IPS DF 4.7 (cell line): ENCODE data around the gene OR1F1.
"Not testable (repeated sequence)": the region's sequence is repeated elsewhere in the genome, so short reads cannot be mapped to it uniquely, and the experiment has no call there.

Source experiments
- DNase-seq: peaks from one replicate; pipeline ENCODE4 v3.0.0-alpha.2; 2013; ENCODE audit warnings: low spot score; ENCODE audit errors: extremely low read depth

OR1F1 gene

DNA sequence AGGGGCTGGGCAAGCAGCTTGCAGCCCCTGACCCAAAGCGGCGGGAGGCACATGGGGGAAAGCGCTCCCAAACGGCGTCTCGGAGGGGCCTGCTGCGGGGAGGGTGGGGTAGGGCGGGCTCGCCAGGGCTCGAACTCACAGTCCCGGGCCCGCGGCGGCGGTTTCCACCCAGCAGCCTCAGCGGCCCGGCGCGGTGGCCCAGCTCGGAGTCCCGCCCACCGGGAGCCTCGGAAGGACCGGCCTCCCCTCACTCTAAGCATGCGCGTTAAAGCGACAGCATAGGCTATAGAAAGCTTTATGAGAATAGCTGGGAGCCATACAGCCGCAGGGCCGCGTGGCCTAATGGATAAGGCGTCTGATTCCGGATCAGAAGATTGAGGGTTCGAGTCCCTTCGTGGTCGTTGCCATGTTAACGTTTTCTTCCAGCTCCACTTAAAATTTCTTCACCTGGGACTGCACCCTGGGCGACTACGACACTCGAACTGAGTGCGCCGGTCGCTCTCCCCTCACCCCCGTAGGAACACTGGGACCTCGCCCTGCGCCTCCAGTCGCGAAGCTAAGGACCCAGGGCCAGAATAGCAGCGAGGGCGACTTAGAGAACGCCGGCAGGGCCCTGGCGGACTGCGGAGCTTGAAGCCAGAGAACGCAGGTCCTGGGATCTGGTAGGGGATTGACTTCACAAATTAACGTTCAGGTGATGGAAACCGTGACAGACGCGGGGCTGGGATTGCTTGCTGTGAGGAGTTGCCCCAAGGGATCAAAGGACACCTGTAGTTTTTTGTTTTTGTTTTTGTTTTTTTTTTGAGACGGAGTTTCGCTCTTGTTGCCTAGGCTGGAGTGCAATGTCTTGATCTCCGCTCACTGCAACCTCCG lies 37.4 kb upstream of the OR1F1 start:
- no peak for DNase-seq

- DNase-seq: no peak
These were observed 36.1 kb upstream of the OR1F1 start for GRCh38 chr16:3152027-3152276.

- no peak for DNase-seq
These were observed 35.6 kb upstream of the OR1F1 start for GRCh38 chr16:3152277-3152990.

DNA sequence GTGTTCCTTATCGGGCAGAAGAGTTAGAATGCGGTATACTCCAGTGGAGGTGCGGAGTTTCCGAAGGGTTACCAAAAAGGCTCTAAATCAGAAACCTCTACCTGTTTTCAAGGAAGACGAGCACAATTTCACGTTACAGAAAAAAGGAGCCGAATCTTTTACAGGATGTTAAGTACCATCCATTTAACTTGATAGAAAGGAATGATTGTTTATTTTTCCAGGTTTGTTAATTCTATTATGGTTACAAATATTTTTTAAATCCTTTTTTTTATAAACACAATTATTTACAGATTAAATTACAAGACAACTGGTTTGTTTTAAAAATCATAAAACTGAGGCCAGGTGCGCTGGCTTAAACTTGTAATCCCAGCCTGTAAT lies 35.0 kb upstream of the OR1F1 start:
- DNase-seq: no peak

DNA sequence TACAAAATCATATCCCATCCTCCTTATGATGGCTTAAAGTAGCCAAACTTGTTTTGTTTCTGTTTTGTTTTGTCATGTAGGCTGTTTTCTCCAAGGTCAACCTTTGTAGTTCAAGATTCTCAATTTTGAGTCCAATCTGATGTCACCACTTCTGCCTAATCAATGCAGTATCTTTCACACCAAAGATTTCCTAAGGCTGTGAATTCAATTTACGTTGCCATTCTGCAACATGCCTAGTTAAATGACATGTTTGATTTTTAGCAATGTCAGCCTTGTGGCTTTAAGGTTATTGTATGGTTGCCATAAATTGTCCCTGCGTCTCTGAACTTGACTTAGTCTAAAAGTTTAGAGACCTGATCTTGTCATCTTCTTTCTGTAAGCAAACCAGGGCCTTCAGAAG lies 32.8 kb upstream of the OR1F1 start:
- DNase-seq: no peak

DNA sequence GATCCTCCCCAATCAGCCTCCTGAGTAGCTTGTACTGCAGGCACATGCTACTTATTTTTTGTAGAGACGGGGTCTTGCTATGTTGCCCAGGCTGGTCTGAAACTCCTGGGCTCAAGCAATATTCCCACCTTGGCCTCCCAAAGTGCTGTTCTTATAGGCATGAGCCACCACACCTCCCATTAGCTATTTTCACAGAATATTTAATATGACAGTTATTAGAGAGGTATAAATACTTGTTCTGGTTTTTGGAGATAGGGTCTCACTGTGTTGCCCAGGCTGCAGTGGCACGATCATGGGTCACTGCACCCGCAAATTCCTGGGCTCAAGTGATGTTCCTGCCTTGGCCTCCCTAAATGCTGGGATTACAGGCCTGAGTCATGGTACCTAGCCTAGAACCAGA lies 32.0 kb upstream of the OR1F1 start:
- no peak for DNase-seq

- DNase-seq: no peak
These were observed 30.6 kb upstream of the OR1F1 start for GRCh38 chr16:3157229-3158025.

DNA sequence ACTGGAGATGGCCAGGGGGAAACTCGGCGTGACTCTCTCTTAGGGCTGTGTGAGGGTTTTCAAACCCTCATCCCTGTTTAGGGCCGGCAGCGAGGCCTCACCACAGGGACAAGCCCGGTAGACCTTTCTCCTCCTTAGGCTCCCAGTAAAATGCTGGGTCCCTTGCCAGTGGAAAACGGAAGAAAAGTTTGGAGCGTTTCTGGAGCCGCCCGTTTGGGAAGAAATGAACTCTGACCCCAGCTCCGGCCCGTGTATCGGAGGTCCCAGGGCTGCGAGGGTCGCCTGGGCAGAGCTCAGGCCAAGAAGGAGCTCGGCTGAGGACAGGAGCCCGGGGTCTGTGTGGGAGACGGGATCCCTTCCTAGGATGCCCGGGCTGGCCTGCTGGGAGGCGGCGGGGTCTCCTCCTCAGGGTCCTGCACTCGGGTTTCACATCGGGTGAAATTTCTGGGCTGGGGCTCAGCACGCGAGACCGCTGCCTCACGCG lies 29.9 kb upstream of the OR1F1 start:
- no peak for DNase-seq

GRCh38 chr16:3158510-3159314 lies 29.3 kb upstream of the OR1F1 start:
- DNase-seq: no peak

DNA sequence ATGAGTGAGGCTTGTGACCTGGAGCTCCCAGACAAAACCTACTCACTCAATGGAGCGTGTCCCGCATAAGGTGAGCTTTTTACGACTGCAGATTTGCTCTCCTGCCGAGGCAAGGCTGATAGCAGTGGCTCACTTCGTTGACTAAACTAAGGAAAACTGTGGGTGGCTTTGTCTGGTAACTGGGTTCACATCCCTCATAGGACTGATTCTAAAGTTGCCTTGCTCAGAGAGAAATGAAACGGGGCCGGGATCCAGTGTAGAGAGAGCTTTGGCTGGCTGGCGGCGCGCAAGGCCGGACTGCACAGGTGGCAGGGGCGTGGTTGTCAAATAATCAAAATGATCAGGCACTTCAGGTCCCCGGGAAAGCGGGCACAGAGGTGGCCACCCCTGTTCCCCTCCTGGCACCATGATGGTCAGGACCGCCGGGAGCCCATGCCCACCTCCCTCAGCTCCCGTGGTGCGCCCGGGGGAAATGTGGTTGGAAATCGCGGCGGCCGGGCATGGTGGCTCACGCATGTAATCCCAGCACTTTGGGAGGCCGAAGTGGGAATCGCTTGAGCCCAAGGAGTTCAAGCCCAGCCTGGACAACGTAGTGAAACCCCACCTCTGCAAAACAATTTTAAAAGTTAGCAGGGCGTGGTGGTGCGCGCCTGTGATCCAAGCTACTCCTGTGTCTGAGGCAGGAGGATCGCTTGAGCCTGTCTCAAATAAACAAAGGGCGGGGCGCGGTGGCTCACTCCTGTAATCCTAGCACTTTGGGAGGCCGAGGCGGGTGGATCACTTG lies 26.6 kb upstream of the OR1F1 start:
- no peak for DNase-seq

DNA sequence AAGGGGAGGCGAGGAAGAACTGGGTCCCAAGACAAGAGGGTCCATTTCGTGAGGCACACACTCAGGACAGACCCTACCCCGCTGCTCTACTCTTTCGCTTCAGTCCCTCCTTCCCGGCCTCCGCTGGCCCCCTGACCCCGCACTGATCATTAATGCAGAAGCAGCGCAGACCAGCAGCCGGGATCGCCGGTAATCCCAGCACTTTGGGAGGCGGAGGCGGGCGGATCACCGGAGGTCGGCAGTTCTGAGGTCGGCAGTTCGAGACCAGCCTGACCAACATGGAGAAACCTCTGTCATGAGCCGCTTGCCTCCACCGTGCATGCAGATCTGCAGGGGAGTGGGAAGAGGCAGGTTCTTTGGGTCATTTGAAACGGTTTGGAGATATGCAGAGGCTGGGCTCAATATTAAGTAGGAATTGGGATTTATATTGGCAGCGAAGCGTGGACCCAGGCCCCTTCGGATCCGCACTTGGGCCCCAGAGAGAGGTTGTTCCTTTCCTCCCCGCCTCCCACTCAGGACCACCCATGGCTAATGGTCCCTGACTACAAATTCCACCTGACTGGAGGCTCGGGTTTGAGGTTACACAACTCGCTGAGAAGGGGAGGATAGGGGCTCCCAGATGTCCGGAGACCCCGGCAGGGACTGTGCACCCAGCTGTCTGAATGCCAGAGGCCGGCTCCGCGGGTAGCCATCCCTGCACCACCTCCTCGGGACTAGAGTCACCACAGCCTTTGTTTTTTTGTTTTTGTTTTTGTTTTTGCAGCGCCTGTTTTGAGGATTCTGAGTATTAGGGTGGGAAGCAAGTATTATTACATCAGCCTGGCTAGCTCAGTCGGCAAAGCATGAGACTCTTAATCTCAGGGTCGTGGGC lies 23.6 kb upstream of the OR1F1 start:
- no peak for DNase-seq

- DNase-seq: no peak
These were observed 22.7 kb upstream of the OR1F1 start for GRCh38 chr16:3165111-3165822.

DNA sequence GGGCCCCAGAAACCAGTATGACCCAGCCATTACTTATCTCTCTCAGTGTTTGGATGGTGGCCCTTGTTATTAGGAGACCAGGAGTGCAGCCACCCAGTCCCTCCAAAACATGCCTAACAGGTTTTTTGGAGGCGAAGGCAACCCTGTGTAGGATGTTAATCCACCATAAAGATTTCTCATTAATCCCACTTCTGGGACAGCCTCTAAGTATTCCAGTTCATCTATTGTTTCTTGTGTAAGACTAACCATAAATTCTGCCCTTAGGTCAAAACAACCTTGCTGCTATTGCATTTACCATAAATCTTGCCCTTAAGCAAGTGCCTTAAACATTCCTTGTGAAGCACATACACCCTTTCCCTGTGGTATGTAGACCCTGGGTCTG lies 21.5 kb upstream of the OR1F1 start:
- DNase-seq: no peak

DNA sequence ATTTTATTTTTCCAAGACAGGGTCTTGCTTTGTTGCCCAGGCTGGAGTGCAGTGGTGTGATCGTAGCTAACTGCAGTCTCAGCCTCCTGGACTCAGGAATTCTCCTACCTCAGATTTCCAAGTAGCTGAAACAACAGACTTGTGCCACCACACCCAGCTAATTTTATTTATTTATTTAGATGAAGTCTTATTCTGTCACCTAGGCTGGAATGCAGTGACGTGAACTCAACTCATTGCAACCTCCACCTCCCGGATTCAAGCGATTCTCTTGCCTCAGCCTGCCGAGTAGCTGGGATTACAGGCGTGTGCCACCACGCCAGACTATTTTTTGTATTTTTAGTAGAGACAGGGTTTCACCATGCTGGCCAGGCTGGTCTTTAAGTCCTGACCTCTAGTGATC lies 19.3 kb upstream of the OR1F1 start:
- DNase-seq: not testable (repeated sequence)

GRCh38 chr16:3170440-3171180 lies 17.4 kb upstream of the OR1F1 start:
- DNase-seq: no peak

DNA sequence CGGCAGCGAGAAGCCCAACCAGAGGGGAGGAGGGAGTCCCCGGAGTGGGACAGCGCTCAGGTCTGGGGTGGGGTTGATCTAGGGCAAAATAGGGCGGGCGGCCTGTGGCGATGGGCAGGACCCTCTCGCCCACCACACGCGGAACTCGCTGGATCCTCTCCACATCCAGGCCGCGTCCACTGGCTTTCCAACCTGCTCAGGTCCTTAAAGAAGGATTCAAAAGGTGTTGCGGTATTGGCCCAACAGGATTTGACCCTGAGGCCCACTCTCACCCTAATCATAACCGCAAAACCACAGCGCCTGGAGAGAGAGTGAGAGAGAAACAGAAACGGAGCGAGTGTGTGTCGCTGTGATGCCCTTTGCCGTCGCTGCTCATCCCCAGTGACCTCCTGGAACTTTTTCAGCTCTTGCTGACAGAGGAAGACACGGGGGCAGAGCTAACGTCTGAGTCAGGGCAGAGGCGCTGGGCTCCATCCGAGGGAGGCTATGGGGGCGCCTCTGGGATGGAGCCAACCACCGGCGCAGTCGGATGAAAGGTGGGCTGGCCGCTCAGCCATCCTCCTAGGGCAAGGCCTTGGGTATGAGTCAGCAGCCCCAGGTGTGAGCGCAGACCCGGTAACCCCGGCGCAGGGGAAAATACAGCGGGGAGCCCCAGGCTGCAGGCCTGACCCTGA lies 16.7 kb upstream of the OR1F1 start:
- DNase-seq: no peak

GRCh38 chr16:3171855-3172593 lies 16.0 kb upstream of the OR1F1 start:
- DNase-seq: no peak
